Measurements from ENCODE around the gene EFCAB11. TPM values are rescaled to one million over a fixed set of nuclear protein-coding genes. Genes with fewer than 3 reads are reported as not detected.

EFCAB11 gene
- total RNA-seq, 4 donors from 2014 or later = 3.4 to 8.0 (median 5.5) TPM

- peak overlapping the region; percentile 70 to 96 (median 86) for H3K4me3 ChIP-seq
Observed at GRCh38 chr14:89955022-89955744, 653 bp upstream of the EFCAB11 start.

GRCh38 chr14:89953602-89954001 lies 928 bp downstream of the EFCAB11 start:
- Histone ChIP-seq H3K4me3 (peak overlapping the region in 1 of 4 donors; percentile 96), H3K4me1 (peaks cover 12 to 46% (median 13%) of the 10 kb centered on the region in 3 donors), H3K27ac (peak overlapping the region in 1 of 4 donors; percentile 98), H3K36me3 (peaks cover 0 to 36% (median 7%) of the 10 kb centered on the region in 3 donors), H3K9me3 (no peaks in the 10 kb centered on the region), H3K27me3 (no peaks in the 10 kb centered on the region)
- WGBS, 2 donors = 18 to 40% methylated on average over 1 of the region's 1 CpG
- TF ChIP-seq CTCF (IDR thresholded peaks at IDR 0.05) (no peak), POLR2A (IDR thresholded peaks at IDR 0.05) (no peak)
- intact Hi-C loops (cut with DNase I) = no loop called here
- no peak for DNase-seq

More at GRCh38 chr14:89955022-89955744, 653 bp upstream of the EFCAB11 start:
- Histone ChIP-seq H3K27ac (peak overlapping the region; percentile 93 to 98 (median 97)), H3K9me3 (no peaks in the 10 kb centered on the region), H3K27me3 (no peaks in the 10 kb centered on the region), H3K4me1 (peaks cover 12 to 49% (median 13%) of the 10 kb centered on the region in 3 donors), H3K36me3 (peaks cover 0 to 21% (median 7%) of the 10 kb centered on the region in 3 donors)
- intact Hi-C loops (cut with DNase I) = no loop called here
- TF ChIP-seq CTCF (IDR thresholded peaks at IDR 0.05) = no peak
- no peak for TF ChIP-seq POLR2A (IDR thresholded peaks at IDR 0.05)
- WGBS, 2 donors = 0 to 2% methylated on average over 17 to 18 of the region's 20 CpGs
- no peak for DNase-seq

GRCh38 chr14:89952576-89952975 lies 2.0 kb downstream of the EFCAB11 start:
- peaks cover 0 to 29% (median 0%) of the 10 kb centered on the region in 3 donors for H3K36me3 ChIP-seq
- H3K27me3 ChIP-seq = no peaks in the 10 kb centered on the region
- 69 to 80% methylated on average over 2 of the region's 2 CpGs for WGBS, 2 donors
- H3K27ac ChIP-seq = no peak overlapping the region
- no peak for TF ChIP-seq POLR2A (IDR thresholded peaks at IDR 0.05)
- TF ChIP-seq CTCF (IDR thresholded peaks at IDR 0.05) = no peak
- no peaks in the 10 kb centered on the region for H3K9me3 ChIP-seq
- H3K4me3 ChIP-seq = no peak overlapping the region
- peaks cover 12 to 36% (median 13%) of the 10 kb centered on the region in 3 donors for H3K4me1 ChIP-seq
- intact Hi-C loops (cut with DNase I) = no loop called here
- DNase-seq = no peak

- peaks cover 0 to 2% (median 0%) of the 10 kb centered on the region in 3 donors for H3K4me1 ChIP-seq
- H3K27me3 ChIP-seq = no peaks in the 10 kb centered on the region
Observed at GRCh38 chr14:89947344-89947743, 7.2 kb downstream of the EFCAB11 start.

More at GRCh38 chr14:89947344-89947743, 7.2 kb downstream of the EFCAB11 start:
- Histone ChIP-seq H3K4me3 (no peak overlapping the region), H3K27ac (no peak overlapping the region), H3K9me3 (no peaks in the 10 kb centered on the region), H3K36me3 (peaks cover 0 to 31% (median 0%) of the 10 kb centered on the region in 3 donors)
- intact Hi-C loops (cut with DNase I) = no loop called here
- no peak for DNase-seq
- TF ChIP-seq CTCF (IDR thresholded peaks at IDR 0.05) = no peak

Measured in esophagus squamous epithelium (tissue), 5 donors.